ENCODE data around the gene UBE2I.
A peak's percentile ranks its signal among the peaks of the same experiment; 100 is the strongest.

UBE2I gene

DNA sequence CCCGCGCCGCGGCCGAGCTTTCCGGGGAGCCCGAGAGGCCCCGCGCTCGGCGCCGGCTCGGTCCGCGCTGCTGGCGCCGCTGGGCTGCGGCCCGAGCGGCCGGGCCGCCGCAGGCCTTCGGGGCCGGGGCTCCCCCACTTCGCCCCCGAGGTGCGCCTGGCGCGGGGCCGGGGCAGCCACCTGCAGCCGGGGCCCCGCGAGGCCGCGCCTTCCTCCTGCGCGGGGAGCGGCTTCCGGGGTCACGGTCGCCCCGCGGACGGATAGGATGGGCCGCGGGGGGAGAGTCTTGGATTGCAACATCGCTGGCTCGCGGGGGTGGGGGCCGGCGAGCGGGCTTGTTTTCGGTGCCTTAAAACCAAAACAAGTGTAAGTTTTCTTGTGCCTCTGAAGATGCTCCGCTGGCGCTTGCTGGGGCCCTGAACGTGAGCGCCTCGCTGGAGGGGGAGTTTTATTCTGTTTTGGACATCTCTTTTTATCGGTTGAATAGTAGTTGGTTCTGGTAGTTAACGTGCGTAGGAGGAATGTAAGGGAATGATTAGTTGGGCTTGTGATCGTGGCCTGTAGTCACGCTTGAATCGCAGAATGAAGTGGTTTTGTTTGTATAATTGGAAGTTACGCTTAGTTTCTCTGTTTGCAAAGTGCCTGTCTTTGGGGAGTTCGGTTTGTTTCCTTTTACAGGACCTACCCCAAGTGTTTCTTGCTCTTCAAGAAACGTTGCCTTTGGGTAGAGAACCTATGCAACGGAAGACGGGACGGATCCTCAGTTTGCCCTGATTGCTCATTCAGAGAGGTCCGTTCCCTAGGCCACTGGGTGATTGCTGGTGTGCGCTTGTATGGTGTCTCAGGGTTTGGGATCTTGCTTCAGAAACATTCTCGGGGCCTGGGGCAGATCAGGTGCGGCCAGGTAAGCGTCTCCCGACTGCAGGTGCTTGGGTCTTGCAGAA, 724 bp downstream of the UBE2I start:
- Histone ChIP-seq H3K27me3 (ENCODE audit: insufficient read depth, low read length) (no peaks in the 10 kb centered on the region), H3F3A (ENCODE audit: insufficient read depth, low read length) (no peaks in the 10 kb centered on the region), H3K9me3 (ENCODE audit: low read length) (no peaks in the 10 kb centered on the region), H3K4me1 (ENCODE audit: insufficient read depth, low read length, severe bottlenecking) (peaks cover 17% of the 10 kb centered on the region), H3K9ac (ENCODE audit: low read length) (peak overlapping the region; percentile 92), H4K20me1 (ENCODE audit: insufficient read depth, low read length) (no peaks in the 10 kb centered on the region), H3K9me2 (ENCODE audit: low read depth, low read length) (no peaks in the 10 kb centered on the region), H3K4me2 (ENCODE audit: low read length) (peak overlapping the region; percentile 90), H3K4me3 (ENCODE audit: low read depth, low read length, poor library complexity, severe bottlenecking) (peak overlapping the region; percentile 96), H3K27ac (ENCODE audit: low read depth, low read length, poor library complexity, severe bottlenecking) (peak overlapping the region; percentile 58), H2AFZ (ENCODE audit: low read length) (no peak overlapping the region), H3K79me2 (ENCODE audit: insufficient read depth, low read length) (peaks cover 45% of the 10 kb centered on the region), H3K36me3 (ENCODE audit: insufficient read depth, low read length) (peaks cover 40% of the 10 kb centered on the region)
- TF ChIP-seq EZH2 (IDR thresholded peaks at IDR 0.05; ENCODE audit: borderline replicate concordance, low read length), result no peak
- TF ChIP-seq, protein P1, sequence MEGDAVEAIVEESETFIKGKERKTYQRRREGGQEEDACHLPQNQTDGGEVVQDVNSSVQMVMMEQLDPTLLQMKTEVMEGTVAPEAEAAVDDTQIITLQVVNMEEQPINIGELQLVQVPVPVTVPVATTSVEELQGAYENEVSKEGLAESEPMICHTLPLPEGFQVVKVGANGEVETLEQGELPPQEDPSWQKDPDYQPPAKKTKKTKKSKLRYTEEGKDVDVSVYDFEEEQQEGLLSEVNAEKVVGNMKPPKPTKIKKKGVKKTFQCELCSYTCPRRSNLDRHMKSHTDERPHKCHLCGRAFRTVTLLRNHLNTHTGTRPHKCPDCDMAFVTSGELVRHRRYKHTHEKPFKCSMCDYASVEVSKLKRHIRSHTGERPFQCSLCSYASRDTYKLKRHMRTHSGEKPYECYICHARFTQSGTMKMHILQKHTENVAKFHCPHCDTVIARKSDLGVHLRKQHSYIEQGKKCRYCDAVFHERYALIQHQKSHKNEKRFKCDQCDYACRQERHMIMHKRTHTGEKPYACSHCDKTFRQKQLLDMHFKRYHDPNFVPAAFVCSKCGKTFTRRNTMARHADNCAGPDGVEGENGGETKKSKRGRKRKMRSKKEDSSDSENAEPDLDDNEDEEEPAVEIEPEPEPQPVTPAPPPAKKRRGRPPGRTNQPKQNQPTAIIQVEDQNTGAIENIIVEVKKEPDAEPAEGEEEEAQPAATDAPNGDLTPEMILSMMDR (IDR thresholded peaks at IDR 0.05; ENCODE audit: low read length), result no peak

DNA sequence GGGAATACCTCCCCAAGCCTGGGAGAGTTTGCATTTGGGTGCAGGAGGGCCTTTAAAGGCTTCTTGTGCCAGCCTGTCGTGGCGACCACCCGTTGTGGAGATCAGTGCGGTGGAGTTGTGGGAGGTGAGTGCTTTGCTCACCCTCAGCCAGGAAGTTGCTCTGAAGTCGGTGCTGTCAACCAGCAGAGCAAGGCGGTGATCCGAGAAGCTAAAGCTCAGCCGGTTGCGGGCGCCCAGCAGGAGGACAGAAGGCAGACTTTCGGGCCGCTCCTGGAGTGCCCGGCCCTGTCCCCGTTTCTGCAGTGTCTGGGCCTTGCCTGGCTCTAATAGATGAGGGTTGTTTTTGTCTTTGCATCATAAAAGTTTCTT, 1.4 kb downstream of the UBE2I start:
- Histone ChIP-seq H3K27ac (ENCODE audit: low read depth, low read length, poor library complexity, severe bottlenecking) (no peak overlapping the region), H4K20me1 (ENCODE audit: insufficient read depth, low read length) (no peaks in the 10 kb centered on the region)

DNA sequence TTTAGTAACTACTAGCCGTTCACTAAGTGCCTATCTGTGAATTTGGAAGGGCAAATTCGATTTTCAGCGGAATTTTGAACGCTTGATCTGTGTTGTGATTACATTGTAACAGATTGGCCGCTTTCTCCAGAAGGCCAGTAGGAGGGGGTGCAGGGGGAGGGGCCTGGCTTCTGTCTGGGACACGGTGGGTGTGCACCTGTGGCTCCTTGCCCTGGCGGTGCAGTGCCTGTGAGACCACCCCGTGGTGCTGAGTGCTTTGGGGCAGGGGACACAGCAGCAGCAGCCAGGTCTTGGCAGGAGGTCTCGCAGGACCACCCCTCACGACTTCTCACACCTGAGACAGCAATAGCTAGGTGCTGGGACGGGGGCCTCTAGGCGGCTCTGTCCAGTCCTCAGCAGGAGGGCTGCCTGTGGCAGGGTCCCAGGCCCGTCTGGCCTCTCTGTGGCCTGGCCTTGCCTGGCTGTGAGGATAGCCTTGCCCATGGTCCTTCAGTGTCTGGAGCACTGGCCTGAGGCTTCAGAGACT, 1.8 kb downstream of the UBE2I start:
- TF ChIP-seq, protein P1 (IDR thresholded peaks at IDR 0.05; ENCODE audit: low read length), result no peak
- no peak for TF ChIP-seq EZH2 (IDR thresholded peaks at IDR 0.05; ENCODE audit: borderline replicate concordance, low read length)
- H3K79me2 ChIP-seq (ENCODE audit: insufficient read depth, low read length), result peaks cover 45% of the 10 kb centered on the region
- no peaks in the 10 kb centered on the region for H4K20me1 ChIP-seq (ENCODE audit: insufficient read depth, low read length)
- H3K27ac ChIP-seq (ENCODE audit: low read depth, low read length, poor library complexity, severe bottlenecking), result no peak overlapping the region
- H3F3A ChIP-seq (ENCODE audit: insufficient read depth, low read length), result no peaks in the 10 kb centered on the region
- no peak overlapping the region for H2AFZ ChIP-seq (ENCODE audit: low read length)
- H3K9me3 ChIP-seq (ENCODE audit: low read length), result no peaks in the 10 kb centered on the region
- no peaks in the 10 kb centered on the region for H3K9me2 ChIP-seq (ENCODE audit: low read depth, low read length)
- peaks cover 51% of the 10 kb centered on the region for H3K36me3 ChIP-seq (ENCODE audit: insufficient read depth, low read length)
- H3K4me3 ChIP-seq (ENCODE audit: low read depth, low read length, poor library complexity, severe bottlenecking), result peak overlapping the region; percentile 96
- peaks cover 17% of the 10 kb centered on the region for H3K4me1 ChIP-seq (ENCODE audit: insufficient read depth, low read length, severe bottlenecking)
- H3K9ac ChIP-seq (ENCODE audit: low read length), result peak overlapping the region; percentile 92
- H3K27me3 ChIP-seq (ENCODE audit: insufficient read depth, low read length), result no peaks in the 10 kb centered on the region
- peak overlapping the region; percentile 90 for H3K4me2 ChIP-seq (ENCODE audit: low read length)

More for the DNA sequence above, 1.4 kb downstream of the UBE2I start:
- H3K4me1 ChIP-seq (ENCODE audit: insufficient read depth, low read length, severe bottlenecking), result peaks cover 17% of the 10 kb centered on the region
- no peaks in the 10 kb centered on the region for H3K9me2 ChIP-seq (ENCODE audit: low read depth, low read length)
- peak overlapping the region; percentile 96 for H3K4me3 ChIP-seq (ENCODE audit: low read depth, low read length, poor library complexity, severe bottlenecking)
- TF ChIP-seq EZH2 (IDR thresholded peaks at IDR 0.05; ENCODE audit: borderline replicate concordance, low read length), result no peak
- TF ChIP-seq, protein P1 (IDR thresholded peaks at IDR 0.05; ENCODE audit: low read length), result no peak
- H3K27me3 ChIP-seq (ENCODE audit: insufficient read depth, low read length), result no peaks in the 10 kb centered on the region
- H3K36me3 ChIP-seq (ENCODE audit: insufficient read depth, low read length), result peaks cover 46% of the 10 kb centered on the region
- H3K9ac ChIP-seq (ENCODE audit: low read length), result peak overlapping the region; percentile 92
- H3K9me3 ChIP-seq (ENCODE audit: low read length), result no peaks in the 10 kb centered on the region
- peaks cover 45% of the 10 kb centered on the region for H3K79me2 ChIP-seq (ENCODE audit: insufficient read depth, low read length)
- H2AFZ ChIP-seq (ENCODE audit: low read length), result no peak overlapping the region
- peak overlapping the region; percentile 90 for H3K4me2 ChIP-seq (ENCODE audit: low read length)
- no peaks in the 10 kb centered on the region for H3F3A ChIP-seq (ENCODE audit: insufficient read depth, low read length)

Measured in OCI-LY1 (cell line).